IMR-90 (cell line): ENCODE results near the gene CAPN5. TPM values are rescaled to one million over a fixed set of nuclear protein-coding genes. Genes with fewer than 3 reads are reported as not detected.

Experiments used
- ATAC-seq: fragments of 200-7000 bp; cut with Tn5 transposase; 2 replicates; pipeline ENCODE4 v1.9.1; 2020; ENCODE audit warnings: low read depth, mild to moderate bottlenecking, moderate library complexity
- BruUV-seq: library from RNA; stranded (reverse); fragments of 400-500 nt; replicated peaks from 2 replicates; lab custom pipeline; 2021; lab: Mats Ljungman, UMichigan
- CTCF ChIA-PET: fragments of 300-600 bp; formaldehyde crosslinking; extraction: SDS; loops from one replicate; lab custom pipeline; 2021; ENCODE audit warnings: antibody characterized with exemption; lab: Yijun Ruan, JAX
- POLR2A ChIA-PET: fragments of 300-600 bp; sonication (Branson Sonifier 250); formaldehyde crosslinking; loops from one replicate; lab custom pipeline; 2022; ENCODE audit warnings: antibody characterized with exemption; ENCODE audit not compliant: unreplicated experiment; lab: Charles Lee
- DNase-seq: peaks from one replicate; pipeline ENCODE4 v3.0.0; 2013
- H2AFZ ChIP-seq: replicated peaks from 2 replicates; pipeline ENCODE3; 2013; ENCODE audit warnings: low read length, mild to moderate bottlenecking; ENCODE audit not compliant: poor library complexity
- H2AK5ac ChIP-seq: 2 replicates; pipeline ENCODE4 v1.6.1; 2013; ENCODE audit warnings: low read depth, low read length, inconsistent platforms
- H2AK9ac ChIP-seq: replicated peaks from 2 replicates; pipeline ENCODE3; 2013; ENCODE audit warnings: mild to moderate bottlenecking, low read depth, low read length, moderate library complexity; ENCODE audit not compliant: poor library complexity
- H2BK120ac ChIP-seq: 2 replicates; pipeline ENCODE4 v1.6.1; 2013; ENCODE audit warnings: low read depth, low read length, inconsistent platforms
- H2BK15ac ChIP-seq: 3 replicates; pipeline ENCODE4 v1.6.1; 2013; ENCODE audit warnings: low read depth, low read length, inconsistent platforms
- H2BK20ac ChIP-seq: 2 replicates; pipeline ENCODE4 v1.6.1; 2013; ENCODE audit warnings: low read depth, mild to moderate bottlenecking, inconsistent platforms, low read length, moderate library complexity
- H2BK5ac ChIP-seq: 2 replicates; pipeline ENCODE4 v1.6.1; 2013; ENCODE audit warnings: mild to moderate bottlenecking, low read depth, low read length, inconsistent platforms; ENCODE audit not compliant: poor library complexity, severe bottlenecking
- H3K14ac ChIP-seq: replicated peaks from 2 replicates; pipeline ENCODE4 v1.6.1; 2013; ENCODE audit warnings: low read depth, low read length, inconsistent platforms
- H3K18ac ChIP-seq: 2 replicates; pipeline ENCODE4 v1.6.1; 2013; ENCODE audit warnings: low read depth, low read length, control low read depth
- H3K23ac ChIP-seq: 2 replicates; pipeline ENCODE4 v1.6.1; 2013; ENCODE audit warnings: low read depth, low read length, inconsistent platforms
- H3K27ac ChIP-seq: 2 replicates; pipeline ENCODE4 v1.5.1; 2013; ENCODE audit warnings: mild to moderate bottlenecking, control low read depth, low read length; ENCODE audit not compliant: insufficient read depth
- H3K27me3 ChIP-seq: 2 replicates; pipeline ENCODE4 v1.6.1; 2013; ENCODE audit warnings: low read length; ENCODE audit not compliant: control insufficient read depth, insufficient read depth
- H3K36me3 ChIP-seq: 2 replicates; pipeline ENCODE4 v1.6.1; 2013; ENCODE audit warnings: low read length, mixed read lengths; ENCODE audit not compliant: control insufficient read depth, insufficient read depth
- H3K4ac ChIP-seq: 2 replicates; pipeline ENCODE4 v1.6.1; 2013; ENCODE audit warnings: low read depth, low read length, inconsistent platforms
- H3K4me1 ChIP-seq: 2 replicates; pipeline ENCODE4 v1.6.1; 2013; ENCODE audit warnings: low read length, mixed read lengths; ENCODE audit not compliant: control insufficient read depth, insufficient read depth
- H3K4me2 ChIP-seq: 2 replicates; pipeline ENCODE4 v1.6.1; 2013; ENCODE audit warnings: low read depth, mild to moderate bottlenecking, control low read depth, low read length, moderate library complexity
- H3K4me3 ChIP-seq: 2 replicates; pipeline ENCODE4 v1.5.1; 2013; ENCODE audit warnings: low read depth, mild to moderate bottlenecking, control low read depth, low read length, moderate library complexity; ENCODE audit not compliant: insufficient read depth
- H3K56ac ChIP-seq: 2 replicates; pipeline ENCODE4 v1.6.1; 2013; ENCODE audit warnings: low read length, inconsistent platforms; ENCODE audit not compliant: insufficient read depth; ENCODE audit errors: extremely low read depth
- H3K79me1 ChIP-seq, 2 experiments: 2 replicates each; pipeline ENCODE4 v1.6.1; 2013; ENCODE audit warnings: low read length in 2 of 2, inconsistent platforms in 1 of 2, low read depth in 1 of 2
- H3K9ac ChIP-seq: 2 replicates; pipeline ENCODE4 v1.6.1; 2013; ENCODE audit warnings: low read depth, low read length, control low read depth
- H3K9me1 ChIP-seq: 2 replicates; pipeline ENCODE4 v1.6.1; 2013; ENCODE audit warnings: low read length, inconsistent platforms; ENCODE audit not compliant: insufficient read depth
- H3K9me3 ChIP-seq: 2 replicates; pipeline ENCODE4 v1.6.1; 2013; ENCODE audit warnings: low read length; ENCODE audit not compliant: control insufficient read depth, insufficient read depth
- H4K20me1 ChIP-seq: 2 replicates; pipeline ENCODE4 v1.6.1; 2013; ENCODE audit warnings: low read length, inconsistent platforms; ENCODE audit not compliant: insufficient read depth
- H4K5ac ChIP-seq: 2 replicates; pipeline ENCODE4 v1.6.1; 2013; ENCODE audit warnings: mild to moderate bottlenecking, low read depth, low read length, control low read depth
- H4K8ac ChIP-seq, 2 experiments: 2 replicates each; pipeline ENCODE4 v1.6.1; 2013; ENCODE audit warnings: low read depth in 2 of 2, low read length in 2 of 2, control low read depth in 1 of 2, inconsistent platforms in 1 of 2
- H4K91ac ChIP-seq: 2 replicates; pipeline ENCODE4 v1.6.1; 2013; ENCODE audit warnings: low read depth, low read length, inconsistent platforms; ENCODE audit not compliant: insufficient read depth
- WGBS, 2 experiments: methylation state at CpG; one replicate each; pipeline versions ENCODE4 v1.1.5 to v1.1.7; 2013; ENCODE audit warnings: missing lambda C conversion rate in 2 of 2; ENCODE audit not compliant: insufficient read length in 1 of 2; ENCODE audit errors: extremely low coverage in 2 of 2; 5-methylcytosine and 5-hydroxymethylcytosine counted together
- dilution Hi-C: fragments of 300-500 bp; cut with HindIII; formaldehyde crosslinking; loops from one replicate; pipeline ENCODE4 v1.14.3; 2018; ENCODE audit warnings: low sequenced_read_pairs; ENCODE audit not compliant: unreplicated experiment
- in situ Hi-C: fragments of 300-500 bp; cut with MboI; formaldehyde crosslinking; loops from 3 replicates; pipeline ENCODE4 v1.14.3; 2019; ENCODE audit warnings: low sequenced_read_pairs, inconsistent platforms, mixed read lengths
- intact Hi-C: fragments of 100-400 bp; cut with micrococcal nuclease; formaldehyde crosslinking; loops from 2 replicates; pipeline ENCODE4 v1.10.0; 2022
- polyA plus RNA-seq, 3 experiments: library from polyadenylated mRNA; depleted of rRNA; stranded (reverse); fragments of >200 nt; gene quantifications; 2 replicates each; pipeline ENCODE4 v1.2.3, GENCODE V29; 2012; ENCODE audit warnings: low replicate concordance in 1 of 3
- total RNA-seq: library from RNA; depleted of rRNA; stranded (reverse); fragments of >200 nt; gene quantifications from 2 replicates; pipeline ENCODE4 v1.2.3, GENCODE V29; 2012
- TF ChIP-seq, protein P1 (sequence below): fragments of 150-350 bp; IDR thresholded peaks from 2 replicates; pipeline ENCODE4 v1.6.1; 2017; ENCODE audit warnings: mild to moderate bottlenecking, antibody characterized with exemption, low read length, low read depth

Gene CAPN5
- total and polyA plus RNA-seq, 2 of the 4 experiments (the other 2 are of a cell fraction), result 8.1 to 24.0 TPM

DNA sequence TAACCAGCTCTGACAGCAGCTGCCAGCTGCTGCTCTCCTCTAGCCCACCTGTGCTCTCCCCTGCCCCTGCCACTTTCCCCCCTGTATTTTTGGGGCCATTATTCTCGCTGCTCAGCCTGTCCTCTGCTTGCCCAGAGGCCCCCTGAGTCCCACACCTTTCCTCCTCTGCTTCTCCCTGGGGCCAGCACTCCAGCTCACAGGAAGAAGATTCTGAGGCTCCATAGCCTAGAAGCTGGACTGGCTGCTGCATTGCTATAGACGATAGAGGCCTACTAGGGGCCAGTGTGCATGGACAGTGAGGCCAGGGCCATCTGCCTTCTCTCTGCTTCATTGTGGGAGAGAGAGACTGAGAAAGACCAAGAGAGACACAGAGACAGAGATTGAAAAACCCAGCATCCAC, 36.5 kb downstream of the CAPN5 start:
- Histone ChIP-seq H3K4me1 (peaks cover 14% of the 10 kb centered on the region), H3K36me3 (peaks cover 2% of the 10 kb centered on the region; the same call in 1 of the 2 replicates), H4K20me1 (peaks cover 9% of the 10 kb centered on the region; the same call in 1 of the 2 replicates), H3K4me3 (no peak overlapping the region), H2AFZ (no peak overlapping the region), H3K23ac (no peak overlapping the region), H3K4ac (no peak overlapping the region), H3K56ac (no peak overlapping the region), H3K79me1 (peaks cover 0 to 9% of the 10 kb centered on the region in 2 experiments; a peak in 1 of 4 replicates), H3K18ac (no peak overlapping the region), H4K5ac (no peak overlapping the region), H3K27ac (no peak overlapping the region), H2BK20ac (no peak overlapping the region), H3K27me3 (no peaks in the 10 kb centered on the region), H3K4me2 (no peak overlapping the region), H2AK5ac (no peak overlapping the region), H3K9me1 (peaks cover 11% of the 10 kb centered on the region), H3K9me3 (no peaks in the 10 kb centered on the region), H4K8ac (no peak overlapping the region), H3K9ac (no peak overlapping the region), H4K91ac (no peak overlapping the region), H2BK15ac (no peak overlapping the region), H2AK9ac (no peak overlapping the region), H2BK5ac (no peak overlapping the region), H2BK120ac (no peak overlapping the region), H3K14ac (no peak overlapping the region)
- POLR2A ChIA-PET, result no interaction called here
- intact Hi-C loops, result no loop called here
- dilution Hi-C loops, result no loop called here
- BruUV-seq, result no TSS peak
- CTCF ChIA-PET, result no interaction called here
- in situ Hi-C loops, result no loop called here
- DNase-seq (no peak), ATAC-seq (no peak)
- 71% methylated on average over 1 of the region's 2 CpGs; no CpG with 5 or more reads in 1 of the 2 experiments for WGBS, 2 experiments
- TF ChIP-seq, protein P1, sequence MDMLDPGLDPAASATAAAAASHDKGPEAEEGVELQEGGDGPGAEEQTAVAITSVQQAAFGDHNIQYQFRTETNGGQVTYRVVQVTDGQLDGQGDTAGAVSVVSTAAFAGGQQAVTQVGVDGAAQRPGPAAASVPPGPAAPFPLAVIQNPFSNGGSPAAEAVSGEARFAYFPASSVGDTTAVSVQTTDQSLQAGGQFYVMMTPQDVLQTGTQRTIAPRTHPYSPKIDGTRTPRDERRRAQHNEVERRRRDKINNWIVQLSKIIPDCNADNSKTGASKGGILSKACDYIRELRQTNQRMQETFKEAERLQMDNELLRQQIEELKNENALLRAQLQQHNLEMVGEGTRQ, result no peak
